HepG2 (cell line): ENCODE data around the gene NAT14. TPM values are rescaled to one million over a fixed set of nuclear protein-coding genes. Genes with fewer than 3 reads are reported as not detected.

ENCODE experiments used
- ARNTL ChIP-seq: sonication (generic); formaldehyde crosslinking; IDR thresholded peaks from 2 replicates; pipeline ENCODE4 v1.4.0; 2020; ENCODE audit warnings: mild to moderate bottlenecking, missing genetic modification reagents
- ATF3 ChIP-seq: sonication (generic); formaldehyde crosslinking; IDR thresholded peaks from 2 replicates; pipeline ENCODE4 v1.4.0; 2020; ENCODE audit warnings: missing genetic modification reagents
- CBX5 ChIP-seq: sonication (generic); formaldehyde crosslinking; IDR thresholded peaks from 2 replicates; pipeline ENCODE4 v1.4.0; 2020; ENCODE audit warnings: missing genetic modification reagents, borderline replicate concordance
- EHMT2 ChIP-seq: fragments of 200-600 bp; sonication (generic); IDR thresholded peaks from 2 replicates; pipeline ENCODE4 v1.7.0; 2017; ENCODE audit warnings: antibody characterized with exemption, low read depth, low read length, borderline replicate concordance
- NFE2 ChIP-seq: sonication (generic); formaldehyde crosslinking; IDR thresholded peaks from 2 replicates; pipeline ENCODE4 v1.4.0; 2020; ENCODE audit warnings: missing genetic modification reagents
- NFIB ChIP-seq: sonication (generic); formaldehyde crosslinking; IDR thresholded peaks from 2 replicates; pipeline ENCODE4 v1.9.0; 2021; ENCODE audit warnings: missing genetic modification reagents, mild to moderate bottlenecking, borderline replicate concordance
- PLSCR1 ChIP-seq: sonication (generic); formaldehyde crosslinking; IDR thresholded peaks from 2 replicates; pipeline ENCODE4 v1.5.0; 2020; ENCODE audit warnings: missing genetic modification reagents, mild to moderate bottlenecking, borderline replicate concordance
- SALL1 ChIP-seq: sonication (generic); formaldehyde crosslinking; IDR thresholded peaks from 2 replicates; pipeline ENCODE4 v1.8.0; 2022; ENCODE audit warnings: mild to moderate bottlenecking, missing genetic modification reagents
- SP140L ChIP-seq: sonication (generic); formaldehyde crosslinking; IDR thresholded peaks from 2 replicates; pipeline ENCODE4 v1.4.0; 2020; ENCODE audit warnings: missing genetic modification reagents, borderline replicate concordance
- UBTF ChIP-seq: sonication (generic); formaldehyde crosslinking; IDR thresholded peaks from 2 replicates; pipeline ENCODE4 v1.4.0; 2020; ENCODE audit warnings: mild to moderate bottlenecking, missing genetic modification reagents
- ZBTB34 ChIP-seq: sonication (generic); formaldehyde crosslinking; IDR thresholded peaks from 2 replicates; pipeline ENCODE4 v1.8.0; 2022; ENCODE audit warnings: mild to moderate bottlenecking, missing genetic modification reagents
- ZNF260 ChIP-seq: sonication (generic); formaldehyde crosslinking; IDR thresholded peaks from 2 replicates; pipeline ENCODE4 v1.4.0; 2020; ENCODE audit warnings: missing genetic modification reagents, low read depth, mild to moderate bottlenecking, borderline replicate concordance
- ZNF317 ChIP-seq: sonication (generic); formaldehyde crosslinking; IDR thresholded peaks from 2 replicates; pipeline ENCODE4 v1.5.0; 2020; ENCODE audit warnings: mild to moderate bottlenecking, missing genetic modification reagents
- ZNF33B ChIP-seq: sonication (generic); formaldehyde crosslinking; IDR thresholded peaks from 2 replicates; pipeline ENCODE4 v1.5.1; 2020; ENCODE audit warnings: mild to moderate bottlenecking, missing genetic modification reagents
- ZNF350 ChIP-seq: sonication (generic); formaldehyde crosslinking; IDR thresholded peaks from 2 replicates; pipeline ENCODE4 v1.4.0; 2020; ENCODE audit warnings: mild to moderate bottlenecking, low read depth, missing genetic modification reagents, borderline replicate concordance
- ZNF44 ChIP-seq: sonication (generic); formaldehyde crosslinking; IDR thresholded peaks from 2 replicates; pipeline ENCODE4 v1.5.1; 2020; ENCODE audit warnings: mild to moderate bottlenecking, missing genetic modification reagents
- polyA plus RNA-seq, 8 experiments: library from polyadenylated mRNA; depleted of rRNA in 3 of 8; stranded (reverse) in 7 of 8; unstranded in 1 of 8; fragments of >200 nt; fragmentation: Illumina TruSeq in 4 of 8; extraction: Trizol in 4 of 8; gene quantifications; 2 replicates each; pipeline versions ENCODE4 v1.2.1 to v1.2.3, GENCODE V29; 2011 to 2016; ENCODE audit warnings: low read depth in 4 of 8, missing spikeins in 1 of 8, mixed read lengths in 1 of 8; ENCODE audit not compliant: insufficient read depth in 1 of 8
- total RNA-seq, 5 experiments: library from RNA; depleted of rRNA; stranded (reverse); fragments of >200 nt; fragmentation: Illumina TruSeq; extraction: Trizol; gene quantifications; 2 replicates each; pipeline ENCODE4 v1.2.3, GENCODE V29; 2016; ENCODE audit warnings: low read depth in 1 of 5
- TF ChIP-seq, protein P1 (sequence below): fragments of 450-650 bp; IDR thresholded peaks from 2 replicates; pipeline ENCODE4 v1.6.1; 2017; ENCODE audit warnings: mild to moderate bottlenecking
- TF ChIP-seq, protein P2 (sequence below): sonication (generic); formaldehyde crosslinking; IDR thresholded peaks from 2 replicates; pipeline ENCODE4 v1.4.0; 2020; ENCODE audit warnings: mild to moderate bottlenecking, missing genetic modification reagents, borderline replicate concordance
- TF ChIP-seq, protein P3 (sequence below), 2 experiments: fragments of 450-650 bp in 1 of 2; sonication (generic) in 1 of 2; formaldehyde crosslinking; IDR thresholded peaks; 2 replicates each; pipeline versions ENCODE4 v1.5.0 to v1.8.0; 2020 to 2022; ENCODE audit warnings: mild to moderate bottlenecking in 1 of 2, missing genetic modification reagents in 1 of 2

NAT14 gene
- total and polyA plus RNA-seq, 2 of the 13 experiments (the other 11 are each of a cell fraction or from before 2014, with no cell fraction given) = 20.7 to 22.3 TPM

GRCh38 chr19:55437410-55437809, 47.6 kb upstream of the NAT14 start (continued):
- TF ChIP-seq ARNTL (CRISPR knock-in tag) (0 out of 2 replicates have a peak, but pooled peaks have one; percentile 48), ZNF33B (CRISPR knock-in tag) (no peak), NFE2 (CRISPR knock-in tag) (no peak), ZNF317 (CRISPR knock-in tag) (no peak), PLSCR1 (CRISPR knock-in tag) (no peak), ZNF260 (no peak), SP140L (CRISPR knock-in tag) (no peak), ZBTB34 (no peak), ZNF350 (CRISPR knock-in tag) (no peak), UBTF (CRISPR knock-in tag) (no peak), CBX5 (CRISPR knock-in tag) (no peak), EHMT2 (peak; percentile 94; the same call in 1 of the 2 replicates), SALL1 (CRISPR knock-in tag) (peak; percentile 92), NFIB (CRISPR knock-in tag) (no peak), ZNF44 (CRISPR knock-in tag) (no peak), ATF3 (CRISPR knock-in tag) (peak; percentile 36; the same call in 1 of the 2 replicates)
- TF ChIP-seq, protein P1, sequence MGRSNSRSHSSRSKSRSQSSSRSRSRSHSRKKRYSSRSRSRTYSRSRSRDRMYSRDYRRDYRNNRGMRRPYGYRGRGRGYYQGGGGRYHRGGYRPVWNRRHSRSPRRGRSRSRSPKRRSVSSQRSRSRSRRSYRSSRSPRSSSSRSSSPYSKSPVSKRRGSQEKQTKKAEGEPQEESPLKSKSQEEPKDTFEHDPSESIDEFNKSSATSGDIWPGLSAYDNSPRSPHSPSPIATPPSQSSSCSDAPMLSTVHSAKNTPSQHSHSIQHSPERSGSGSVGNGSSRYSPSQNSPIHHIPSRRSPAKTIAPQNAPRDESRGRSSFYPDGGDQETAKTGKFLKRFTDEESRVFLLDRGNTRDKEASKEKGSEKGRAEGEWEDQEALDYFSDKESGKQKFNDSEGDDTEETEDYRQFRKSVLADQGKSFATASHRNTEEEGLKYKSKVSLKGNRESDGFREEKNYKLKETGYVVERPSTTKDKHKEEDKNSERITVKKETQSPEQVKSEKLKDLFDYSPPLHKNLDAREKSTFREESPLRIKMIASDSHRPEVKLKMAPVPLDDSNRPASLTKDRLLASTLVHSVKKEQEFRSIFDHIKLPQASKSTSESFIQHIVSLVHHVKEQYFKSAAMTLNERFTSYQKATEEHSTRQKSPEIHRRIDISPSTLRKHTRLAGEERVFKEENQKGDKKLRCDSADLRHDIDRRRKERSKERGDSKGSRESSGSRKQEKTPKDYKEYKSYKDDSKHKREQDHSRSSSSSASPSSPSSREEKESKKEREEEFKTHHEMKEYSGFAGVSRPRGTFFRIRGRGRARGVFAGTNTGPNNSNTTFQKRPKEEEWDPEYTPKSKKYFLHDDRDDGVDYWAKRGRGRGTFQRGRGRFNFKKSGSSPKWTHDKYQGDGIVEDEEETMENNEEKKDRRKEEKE = no peak
- TF ChIP-seq, protein P2, sequence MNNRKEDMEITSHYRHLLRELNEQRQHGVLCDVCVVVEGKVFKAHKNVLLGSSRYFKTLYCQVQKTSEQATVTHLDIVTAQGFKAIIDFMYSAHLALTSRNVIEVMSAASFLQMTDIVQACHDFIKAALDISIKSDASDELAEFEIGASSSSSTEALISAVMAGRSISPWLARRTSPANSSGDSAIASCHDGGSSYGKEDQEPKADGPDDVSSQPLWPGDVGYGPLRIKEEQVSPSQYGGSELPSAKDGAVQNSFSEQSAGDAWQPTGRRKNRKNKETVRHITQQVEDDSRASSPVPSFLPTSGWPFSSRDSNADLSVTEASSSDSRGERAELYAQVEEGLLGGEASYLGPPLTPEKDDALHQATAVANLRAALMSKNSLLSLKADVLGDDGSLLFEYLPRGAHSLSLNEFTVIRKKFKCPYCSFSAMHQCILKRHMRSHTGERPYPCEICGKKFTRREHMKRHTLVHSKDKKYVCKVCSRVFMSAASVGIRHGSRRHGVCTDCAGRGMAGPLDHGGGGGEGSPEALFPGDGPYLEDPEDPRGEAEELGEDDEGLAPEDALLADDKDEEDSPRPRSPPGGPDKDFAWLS (CRISPR knock-in tag) = no peak
- TF ChIP-seq, protein P3, sequence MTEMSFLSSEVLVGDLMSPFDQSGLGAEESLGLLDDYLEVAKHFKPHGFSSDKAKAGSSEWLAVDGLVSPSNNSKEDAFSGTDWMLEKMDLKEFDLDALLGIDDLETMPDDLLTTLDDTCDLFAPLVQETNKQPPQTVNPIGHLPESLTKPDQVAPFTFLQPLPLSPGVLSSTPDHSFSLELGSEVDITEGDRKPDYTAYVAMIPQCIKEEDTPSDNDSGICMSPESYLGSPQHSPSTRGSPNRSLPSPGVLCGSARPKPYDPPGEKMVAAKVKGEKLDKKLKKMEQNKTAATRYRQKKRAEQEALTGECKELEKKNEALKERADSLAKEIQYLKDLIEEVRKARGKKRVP (CRISPR knock-in tag; IDR thresholded peaks at IDR 0.05) = peak in 1 of 2 experiments; percentile 41; a peak in 1 of 4 replicates
